Astrocyte (in vitro differentiated cells and primary cell): ENCODE measurements around the gene BCR. TPM values are rescaled to one million over a fixed set of nuclear protein-coding genes. Genes with fewer than 3 reads are reported as not detected.

Source experiments
- DNase-seq: peaks from one replicate; pipeline ENCODE4 v3.0.0-alpha.2; 2010; ENCODE audit warnings: low read depth
- FAIRE-seq: peaks from 2 replicates; lab custom pipeline; 2011; peaks lifted over from hg19 to GRCh38; lab: Jason Lieb, UNC
- H2AFZ ChIP-seq: 2 replicates; pipeline ENCODE4 v1.6.0; 2012; ENCODE audit warnings: low read depth, low read length, inconsistent platforms
- H3K27ac ChIP-seq: 2 replicates; pipeline ENCODE4 v1.5.1; 2011; ENCODE audit warnings: low read depth, low read length, inconsistent platforms
- H3K27me3 ChIP-seq: 2 replicates; pipeline ENCODE4 v1.6.0; 2011; ENCODE audit warnings: low read length, inconsistent platforms; ENCODE audit not compliant: insufficient read depth
- H3K36me3 ChIP-seq: 2 replicates; pipeline ENCODE4 v1.5.1; 2011; ENCODE audit warnings: low read length, inconsistent platforms; ENCODE audit not compliant: insufficient read depth
- H3K4me1 ChIP-seq: 2 replicates; pipeline ENCODE4 v1.5.1; 2011; ENCODE audit warnings: low read length, inconsistent platforms; ENCODE audit not compliant: insufficient read depth
- H3K4me2 ChIP-seq: 2 replicates; pipeline ENCODE4 v1.6.0; 2012; ENCODE audit warnings: low read length, inconsistent platforms
- H3K4me3 ChIP-seq: 2 replicates; pipeline ENCODE4 v1.5.1; 2011; ENCODE audit warnings: low read depth, mild to moderate bottlenecking, low read length, inconsistent platforms; ENCODE audit not compliant: insufficient read depth
- H3K79me2 ChIP-seq: 2 replicates; pipeline ENCODE4 v1.6.0; 2012; ENCODE audit warnings: mild to moderate bottlenecking, low read length, inconsistent platforms; ENCODE audit not compliant: insufficient read depth
- H3K9ac ChIP-seq: 2 replicates; pipeline ENCODE4 v1.6.0; 2012; ENCODE audit warnings: mild to moderate bottlenecking, low read length, inconsistent platforms
- H3K9me3 ChIP-seq: 2 replicates; pipeline ENCODE4 v1.5.1; 2012; ENCODE audit warnings: low read depth, mild to moderate bottlenecking, low read length, inconsistent platforms; ENCODE audit not compliant: insufficient read depth
- H4K20me1 ChIP-seq: 2 replicates; pipeline ENCODE4 v1.6.0; 2012; ENCODE audit warnings: low read length, inconsistent platforms; ENCODE audit not compliant: insufficient read depth
- H3K27ac Mint-ChIP-seq: one replicate; pipeline ENCODE4 v1.8.0; 2021; ENCODE audit warnings: mild to moderate bottlenecking, mixed read lengths; ENCODE audit not compliant: unreplicated experiment
- H3K27me3 Mint-ChIP-seq: one replicate; pipeline ENCODE4 v1.8.0; 2021; ENCODE audit warnings: low read depth, mixed read lengths; ENCODE audit not compliant: unreplicated experiment
- H3K36me3 Mint-ChIP-seq: one replicate; pipeline ENCODE4 v1.8.0; 2021; ENCODE audit warnings: low read depth, mixed read lengths; ENCODE audit not compliant: unreplicated experiment
- H3K4me1 Mint-ChIP-seq: one replicate; pipeline ENCODE4 v1.8.0; 2021; ENCODE audit warnings: low read depth, mixed read lengths; ENCODE audit not compliant: unreplicated experiment
- H3K4me3 Mint-ChIP-seq: one replicate; pipeline ENCODE4 v1.8.0; 2021; ENCODE audit warnings: mild to moderate bottlenecking, moderate library complexity, mixed read lengths; ENCODE audit not compliant: unreplicated experiment
- H3K9me3 Mint-ChIP-seq: one replicate; pipeline ENCODE4 v1.8.0; 2021; ENCODE audit warnings: mild to moderate bottlenecking, mixed read lengths; ENCODE audit not compliant: unreplicated experiment
- EZH2 ChIP-seq: IDR thresholded peaks from 2 replicates; pipeline ENCODE4 v1.6.1; 2012; ENCODE audit warnings: mild to moderate bottlenecking, low read length, inconsistent platforms; ENCODE audit not compliant: insufficient read depth
- total RNA-seq: library from RNA; stranded (reverse); gene quantifications from 2 replicates; pipeline ENCODE4 v1.2.1, GENCODE V29; 2021
- TF ChIP-seq, protein P1 (sequence below): IDR thresholded peaks from 2 replicates; pipeline ENCODE4 v1.5.1; 2011; ENCODE audit warnings: low read depth, mild to moderate bottlenecking, inconsistent platforms, low read length, moderate library complexity; ENCODE audit not compliant: insufficient read depth

The BCR gene
- total RNA-seq, 1 donor from 2014 or later = 48.9 TPM

DNA sequence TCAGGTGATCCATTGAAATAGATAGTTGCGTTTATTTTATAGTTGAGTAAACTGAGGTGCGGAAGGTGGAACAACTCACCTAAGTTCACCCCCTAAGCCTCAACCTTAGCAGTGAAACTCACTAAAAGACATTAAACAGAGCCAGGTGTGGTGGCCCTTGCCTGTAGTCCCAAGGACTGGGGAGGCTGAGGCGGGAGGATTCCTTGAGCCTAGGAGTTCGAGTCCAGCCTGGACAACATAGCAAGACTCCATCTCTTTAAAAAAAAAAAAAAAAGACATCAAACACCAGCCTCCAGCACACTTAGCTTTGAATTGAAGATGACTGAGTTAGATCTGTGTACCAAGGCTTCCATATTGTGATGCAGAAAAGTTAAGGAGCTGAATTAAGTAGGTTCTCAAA lies 35.9 kb upstream of the BCR start:
- Histone ChIP-seq H3K4me3 (no peak overlapping the region), H3K4me1 (peaks cover 31% of the 10 kb centered on the region), H4K20me1 (peaks cover 12% of the 10 kb centered on the region), H3K36me3 (no peaks in the 10 kb centered on the region), H3K27ac (no peak overlapping the region), H3K9ac (no peak overlapping the region), H3K4me2 (peak overlapping the region; percentile 94), H3K79me2 (peaks cover 2% of the 10 kb centered on the region), H3K9me3 (no peaks in the 10 kb centered on the region), H2AFZ (no peak overlapping the region), H3K27me3 (no peaks in the 10 kb centered on the region)
- Mint-ChIP-seq H3K9me3 (peaks cover 3% of the 10 kb centered on the region), H3K36me3 (peaks cover 3% of the 10 kb centered on the region), H3K27ac (peak overlapping the region; percentile 9), H3K27me3 (peaks cover 2% of the 10 kb centered on the region), H3K4me3 (no peak overlapping the region), H3K4me1 (no peaks in the 10 kb centered on the region)
- DNase-seq = no peak
- TF ChIP-seq, protein P1, sequence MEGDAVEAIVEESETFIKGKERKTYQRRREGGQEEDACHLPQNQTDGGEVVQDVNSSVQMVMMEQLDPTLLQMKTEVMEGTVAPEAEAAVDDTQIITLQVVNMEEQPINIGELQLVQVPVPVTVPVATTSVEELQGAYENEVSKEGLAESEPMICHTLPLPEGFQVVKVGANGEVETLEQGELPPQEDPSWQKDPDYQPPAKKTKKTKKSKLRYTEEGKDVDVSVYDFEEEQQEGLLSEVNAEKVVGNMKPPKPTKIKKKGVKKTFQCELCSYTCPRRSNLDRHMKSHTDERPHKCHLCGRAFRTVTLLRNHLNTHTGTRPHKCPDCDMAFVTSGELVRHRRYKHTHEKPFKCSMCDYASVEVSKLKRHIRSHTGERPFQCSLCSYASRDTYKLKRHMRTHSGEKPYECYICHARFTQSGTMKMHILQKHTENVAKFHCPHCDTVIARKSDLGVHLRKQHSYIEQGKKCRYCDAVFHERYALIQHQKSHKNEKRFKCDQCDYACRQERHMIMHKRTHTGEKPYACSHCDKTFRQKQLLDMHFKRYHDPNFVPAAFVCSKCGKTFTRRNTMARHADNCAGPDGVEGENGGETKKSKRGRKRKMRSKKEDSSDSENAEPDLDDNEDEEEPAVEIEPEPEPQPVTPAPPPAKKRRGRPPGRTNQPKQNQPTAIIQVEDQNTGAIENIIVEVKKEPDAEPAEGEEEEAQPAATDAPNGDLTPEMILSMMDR = no peak
- no peak for TF ChIP-seq EZH2
- FAIRE-seq = no peak

DNA sequence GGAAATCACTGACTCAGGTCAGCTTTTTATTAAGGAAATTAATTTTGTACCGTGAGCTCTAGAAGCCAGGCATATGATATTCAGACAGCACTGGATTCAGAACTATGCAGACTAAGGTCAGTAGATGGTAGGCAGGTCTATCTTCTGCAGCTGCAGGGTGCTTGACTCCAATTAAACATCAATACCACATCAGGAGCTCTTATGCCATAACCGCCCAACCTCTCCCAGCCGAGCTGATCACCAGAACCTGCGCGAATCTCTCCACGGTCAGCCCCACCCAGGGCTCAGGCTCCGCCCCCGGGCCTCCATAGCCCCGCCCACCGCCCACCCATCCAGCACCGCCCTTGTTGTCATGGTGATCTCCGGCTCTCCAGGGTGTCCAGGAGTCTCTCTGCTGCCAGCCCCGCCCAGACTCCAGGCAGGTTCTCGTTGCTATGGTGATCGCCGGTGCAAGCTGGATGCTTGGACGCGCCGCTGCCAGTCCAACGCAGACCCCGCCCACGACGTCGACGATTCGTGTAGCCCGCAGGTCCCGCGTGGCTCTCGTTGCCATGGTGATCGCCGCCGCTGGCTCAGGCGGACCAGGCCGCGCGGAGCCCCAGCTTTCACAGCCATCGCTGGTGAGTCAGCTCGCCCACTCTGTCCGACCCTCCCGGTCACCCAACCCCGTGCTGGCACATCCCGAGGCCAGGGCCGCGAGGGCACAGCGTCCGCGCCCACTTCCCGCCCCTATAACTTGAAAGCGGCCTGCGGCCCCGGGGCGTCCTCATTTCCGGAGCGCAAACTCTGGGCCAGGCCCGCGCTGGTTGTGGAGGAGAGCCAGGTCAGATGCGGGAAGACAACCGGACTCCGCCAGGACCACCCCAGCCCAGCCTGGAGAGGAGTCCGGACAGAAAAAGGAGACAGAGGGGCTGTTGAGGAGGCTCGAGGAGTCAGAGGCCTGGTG lies 35.1 kb upstream of the BCR start, which contains the start of gene RAB36:
TSS of gene RAB36 (plus strand) at position 546 of the 946 bp plus-strand sequence. CDS start 1,140 bp downstream, outside the sequence.
- H4K20me1 ChIP-seq = peaks cover 12% of the 10 kb centered on the region
- DNase-seq (peak; percentile 98), FAIRE-seq (no peak)
- H3K4me1 ChIP-seq = peaks cover 31% of the 10 kb centered on the region
- Mint-ChIP-seq H3K27me3 (peaks cover 4% of the 10 kb centered on the region), H3K4me3 (peak within 1 kb of the TSS; percentile 85), H3K4me1 (peaks cover 6% of the 10 kb centered on the region), H3K36me3 (peaks cover 9% of the 10 kb centered on the region), H3K27ac (peak within 1 kb of the TSS; percentile 66), H3K9me3 (peaks cover 3% of the 10 kb centered on the region)
- peak within 1 kb of the TSS; percentile 91 for H3K9ac ChIP-seq
- no peaks in the 10 kb centered on the region for H3K27me3 ChIP-seq
- H3K79me2 ChIP-seq = peaks cover 2% of the 10 kb centered on the region
- TF ChIP-seq EZH2 = no peak
- TF ChIP-seq, protein P1 = no peak
- peak within 1 kb of the TSS; percentile 94 for H3K4me2 ChIP-seq
- H3K9me3 ChIP-seq = no peaks in the 10 kb centered on the region
- no peaks in the 10 kb centered on the region for H3K36me3 ChIP-seq
- peak within 1 kb of the TSS; percentile 88 for H2AFZ ChIP-seq
- peak within 1 kb of the TSS; percentile 70 for H3K27ac ChIP-seq
- peak within 1 kb of the TSS; percentile 65 for H3K4me3 ChIP-seq
